M059J (cell line): Measurements from ENCODE around the gene PRSS27. TPM values are rescaled to one million over a fixed set of nuclear protein-coding genes. Genes with fewer than 3 reads are reported as not detected.

Source experiments
- DNase-seq: peaks from one replicate; pipeline ENCODE4 v3.0.0-alpha.2; 2012; ENCODE audit warnings: low read depth
- total RNA-seq: library from RNA; depleted of rRNA; stranded (reverse); fragments of >200 nt; shearing (Covaris generic); gene quantifications from 2 replicates; pipeline ENCODE4 v1.2.3, GENCODE V29; 2014

PRSS27 gene
- total RNA-seq, 1 experiment from 2014 or later = 0.17 TPM

DNA sequence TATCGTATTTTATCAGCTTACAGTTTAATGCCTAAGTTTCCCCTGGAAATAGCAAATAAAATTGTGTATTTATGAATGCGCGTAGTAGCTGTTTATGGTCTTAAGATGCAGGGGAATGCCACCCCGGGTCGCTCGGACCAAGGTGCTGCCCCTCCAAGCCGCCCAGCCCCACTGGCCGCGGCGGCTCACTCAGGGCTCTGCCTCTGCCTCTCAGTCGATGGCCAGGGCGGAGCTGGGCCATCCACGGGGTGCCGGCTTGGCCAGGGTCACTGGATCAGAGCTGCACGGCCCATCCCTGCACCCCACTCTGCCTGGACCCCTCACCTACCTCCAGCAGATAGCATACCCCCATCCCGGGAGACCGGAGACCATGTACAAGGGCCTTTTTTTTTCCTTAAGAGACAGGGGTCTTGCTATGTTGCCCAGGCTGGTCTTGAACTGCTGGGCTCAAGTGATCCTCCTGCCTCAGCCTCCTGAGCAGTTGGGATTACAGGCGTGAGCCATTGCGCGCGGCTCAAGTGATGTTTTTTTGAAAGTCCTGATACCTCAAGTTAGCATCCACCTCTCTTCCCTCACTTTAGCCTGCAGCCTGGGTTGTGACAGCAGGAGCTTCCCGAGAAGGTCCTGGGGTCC lies 11.0 kb downstream of the PRSS27 start:
- no peak for DNase-seq

GRCh38 chr16:2708290-2708639 lies 11.8 kb downstream of the PRSS27 start:
- no peak for DNase-seq

GRCh38 chr16:2707368-2708289 lies 12.4 kb downstream of the PRSS27 start:
- no peak for DNase-seq

- no peak for DNase-seq
These were observed 13.3 kb downstream of the PRSS27 start for GRCh38 chr16:2706611-2707311.

DNA sequence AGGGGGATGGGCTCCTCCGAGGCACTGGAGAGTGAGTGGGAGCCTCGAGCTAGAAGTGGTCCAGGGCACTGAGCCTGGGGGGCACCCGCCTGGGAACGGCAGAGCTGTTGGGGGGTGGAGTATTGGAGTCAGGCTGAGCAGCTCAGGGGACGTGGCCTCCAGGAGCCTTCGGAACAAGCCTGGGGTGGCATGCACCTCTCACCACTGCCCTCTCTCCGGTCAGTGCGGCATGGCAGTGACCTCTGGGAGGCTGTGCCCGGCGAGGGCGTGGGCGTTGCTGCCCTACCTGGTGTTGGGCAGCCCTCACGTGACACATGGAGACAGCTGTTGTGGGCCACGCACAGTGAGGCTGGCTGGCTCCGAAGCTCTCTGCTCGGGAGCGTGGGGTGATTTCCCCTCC lies 13.9 kb downstream of the PRSS27 start:
- DNase-seq = no peak

DNA sequence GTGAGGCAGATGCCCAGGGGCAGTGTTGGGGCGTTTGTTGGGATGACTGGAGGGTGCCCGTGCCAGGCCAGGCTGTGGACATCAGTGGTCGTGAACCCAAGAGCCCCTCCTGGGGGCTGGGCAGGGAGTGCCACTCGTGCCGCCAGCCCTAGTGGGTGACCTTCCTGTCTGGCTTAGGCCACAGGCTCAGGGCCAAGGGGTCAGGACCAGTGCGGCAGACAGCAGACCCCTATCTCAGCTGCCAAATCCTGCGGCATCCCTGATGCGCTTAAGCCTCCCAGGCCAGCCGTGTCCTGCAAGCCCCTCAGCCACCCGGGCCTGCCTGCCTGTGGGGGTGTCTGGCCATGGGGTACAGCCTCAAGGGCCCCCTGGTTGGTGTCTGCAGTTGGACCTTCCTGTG lies 14.7 kb downstream of the PRSS27 start:
- no peak for DNase-seq

DNA sequence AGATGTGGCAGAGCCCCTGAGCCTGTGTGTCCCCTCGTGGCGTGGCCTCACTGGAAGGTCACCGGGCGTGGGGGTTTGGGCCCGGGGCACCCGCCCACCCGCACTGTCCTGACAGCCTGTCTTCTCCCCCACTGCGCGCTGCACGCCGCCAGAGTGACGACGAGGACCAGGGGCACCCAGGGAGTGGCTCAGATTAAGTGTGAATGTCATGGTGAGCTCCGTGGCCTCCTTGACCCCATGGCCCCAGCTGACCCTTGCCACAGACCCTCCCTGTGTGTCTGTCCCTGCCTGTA lies 15.1 kb downstream of the PRSS27 start:
- DNase-seq = no peak

- no peak for DNase-seq
These were observed 15.7 kb downstream of the PRSS27 start for GRCh38 chr16:2704166-2704982.

- DNase-seq = no peak
These were observed 16.9 kb downstream of the PRSS27 start for GRCh38 chr16:2702871-2703745.

- no peak for DNase-seq
These were observed 17.6 kb downstream of the PRSS27 start for GRCh38 chr16:2702438-2702825.

- no peak for DNase-seq
These were observed 18.1 kb downstream of the PRSS27 start for GRCh38 chr16:2701713-2702437.

DNA sequence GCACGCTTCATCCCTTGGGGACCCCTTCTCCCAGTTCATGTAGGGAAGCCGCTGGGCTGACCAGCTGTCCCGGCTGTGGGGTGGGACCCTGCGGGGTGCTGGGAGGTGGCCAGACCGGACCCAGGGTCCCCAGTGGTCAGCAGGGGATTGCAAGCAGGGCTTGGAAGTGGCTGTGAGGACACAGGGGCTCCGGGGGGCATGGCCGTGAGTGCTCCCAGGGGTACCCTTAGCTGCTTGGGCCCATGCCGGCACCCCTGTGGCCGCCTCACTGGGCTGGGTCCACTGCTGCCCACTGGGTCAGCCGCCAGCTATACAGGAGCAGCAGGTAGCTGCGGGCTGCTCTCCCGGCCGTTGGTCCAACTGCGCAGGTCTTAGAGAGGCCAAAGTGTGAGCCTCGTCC lies 18.8 kb downstream of the PRSS27 start:
- DNase-seq = no peak

- no peak for DNase-seq
These were observed 19.2 kb downstream of the PRSS27 start for GRCh38 chr16:2700786-2701185.

DNA sequence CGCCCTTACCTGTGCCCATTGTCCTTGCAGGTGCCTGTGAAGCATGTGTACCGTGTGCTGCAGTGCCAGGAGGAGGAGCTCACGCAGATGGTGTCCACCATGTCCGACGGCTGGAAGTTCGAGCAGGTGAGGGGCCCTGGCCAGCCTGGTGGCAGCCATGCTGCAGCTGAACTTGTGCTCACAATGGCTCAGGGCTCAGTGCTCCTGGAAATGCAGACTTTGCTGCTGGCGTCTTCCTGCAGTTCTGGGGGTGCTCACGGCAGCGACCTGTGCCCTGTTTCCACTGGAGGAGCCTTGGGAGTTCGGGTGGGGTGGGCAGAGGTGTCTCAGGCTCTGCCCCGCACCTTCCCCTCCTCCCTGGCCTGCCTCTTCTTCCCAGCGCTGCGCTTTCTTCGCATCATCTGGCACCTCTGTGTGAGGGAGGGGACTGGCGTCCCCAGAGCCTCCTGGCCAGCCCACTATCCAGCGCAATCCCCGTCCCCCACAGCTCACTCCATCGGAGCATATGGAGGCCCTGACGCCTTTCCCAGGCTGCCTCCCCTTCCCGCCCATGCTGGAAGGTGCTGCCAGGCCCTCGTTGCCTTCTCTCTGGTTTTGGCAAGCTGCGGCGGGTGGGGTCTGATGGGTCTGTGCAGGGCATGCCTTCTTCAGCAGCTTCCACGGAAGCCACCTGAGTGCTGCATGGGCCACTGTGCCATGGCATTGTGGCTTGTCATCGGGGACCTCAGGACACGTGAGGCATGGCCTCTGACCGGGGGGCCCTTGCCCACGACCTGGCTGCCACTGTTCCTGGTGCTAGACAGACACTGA lies 20.0 kb downstream of the PRSS27 start:
- no peak for DNase-seq

DNA sequence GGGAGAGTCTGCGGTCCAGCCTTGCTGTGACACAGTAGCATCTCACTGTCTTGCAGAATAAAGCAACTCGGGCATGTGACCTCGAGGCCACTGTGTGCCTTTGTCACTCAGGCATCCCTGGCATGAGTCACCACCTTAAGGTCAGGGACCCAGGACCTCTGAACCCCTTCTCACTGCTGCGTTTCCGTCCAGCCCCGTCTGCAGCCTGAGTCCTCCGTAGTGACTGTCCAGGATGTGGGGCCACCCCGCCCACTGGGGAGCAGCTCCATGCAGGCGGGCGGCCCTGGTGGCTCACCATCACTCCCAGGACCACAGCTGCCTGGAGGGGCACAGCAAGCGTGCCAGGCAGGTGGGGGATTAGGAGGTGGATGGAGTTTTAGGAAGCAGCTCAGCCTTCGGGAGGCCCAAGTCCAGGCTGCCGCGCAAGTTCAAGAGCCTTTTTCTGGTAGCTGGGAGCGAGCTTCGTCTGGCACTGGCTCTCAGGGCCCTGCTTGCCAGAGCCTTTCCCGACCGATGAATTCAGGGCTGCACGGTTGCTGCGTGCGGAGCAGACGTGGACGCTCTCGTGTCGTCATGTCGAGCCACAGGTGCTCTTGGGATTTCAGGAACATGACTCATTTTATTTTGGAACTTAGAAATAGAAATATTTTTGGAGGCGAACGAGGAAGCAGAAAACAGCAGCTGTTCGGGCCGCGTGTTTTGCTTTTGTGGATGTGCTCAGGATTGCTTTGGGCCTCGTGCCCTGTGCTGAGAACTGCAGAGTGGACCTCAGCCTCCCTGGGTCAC lies 20.9 kb downstream of the PRSS27 start:
- DNase-seq = no peak

DNA sequence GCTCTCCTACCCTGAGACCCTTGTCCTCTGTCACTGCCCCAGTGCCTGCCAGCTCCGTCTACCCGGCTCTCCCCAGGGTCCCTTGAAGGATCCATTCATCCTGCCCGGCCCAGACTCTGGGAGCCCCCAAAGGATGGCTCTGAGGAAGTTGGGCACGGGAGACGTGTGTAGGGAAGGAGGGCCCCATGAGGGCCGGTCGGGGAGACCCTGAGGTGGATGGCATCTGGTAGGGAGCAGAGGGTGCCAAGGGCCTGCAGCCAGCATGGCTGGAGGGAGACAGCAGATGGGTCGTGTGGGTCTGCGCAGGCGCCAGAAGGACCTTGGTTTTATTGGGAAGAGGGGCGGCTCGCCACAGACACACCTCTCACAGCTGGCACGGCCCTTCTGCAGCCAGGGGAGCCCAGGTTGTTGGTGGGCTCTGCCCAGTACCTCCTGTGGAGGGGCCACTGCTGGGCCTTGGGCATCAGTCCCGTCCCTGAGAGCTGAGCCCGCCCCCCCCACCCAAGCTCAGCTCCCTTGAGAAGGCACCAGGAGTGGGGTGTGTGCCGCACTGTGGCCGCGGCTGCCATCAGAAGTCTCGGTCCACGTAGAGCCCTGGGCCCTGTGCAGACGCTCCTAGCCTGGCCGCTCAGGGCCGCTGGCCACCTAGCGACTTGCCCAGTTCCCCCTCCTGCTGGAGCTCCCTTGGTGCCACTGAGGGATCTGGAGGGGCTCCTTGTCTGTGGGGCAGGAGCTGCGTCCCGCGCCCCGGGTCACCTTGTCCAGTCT lies 21.7 kb downstream of the PRSS27 start:
- no peak for DNase-seq

- DNase-seq = no peak
These were observed 22.5 kb downstream of the PRSS27 start for GRCh38 chr16:2697401-2697948.
